Ovary (tissue), 3 donors: Measurements from ENCODE around the gene RIPOR1.

Experiments
- CTCF ChIP-seq, 3 donors: fragments of 450-650 bp in 2 of 3; fragments of 200-600 bp in 1 of 3; IDR thresholded peaks; one replicate each; pipeline versions ENCODE4 v1.5.1 to v1.8.0; 2016 to 2022; ENCODE audit warnings: antibody characterized with exemption in 3 of 3, mild to moderate bottlenecking in 1 of 3
- EP300 ChIP-seq: sonication (generic); formaldehyde crosslinking; IDR thresholded peaks from one replicate; pipeline ENCODE4 v1.6.1; 2017; ENCODE audit warnings: antibody characterized with exemption
- POLR2A ChIP-seq: fragments of 450-650 bp; IDR thresholded peaks from one replicate; pipeline ENCODE4 v1.6.1; 2017; ENCODE audit warnings: antibody characterized with exemption, mild to moderate bottlenecking, moderate library complexity
- donor health status: DM: no; HTN: no; CAD: no.

DNA sequence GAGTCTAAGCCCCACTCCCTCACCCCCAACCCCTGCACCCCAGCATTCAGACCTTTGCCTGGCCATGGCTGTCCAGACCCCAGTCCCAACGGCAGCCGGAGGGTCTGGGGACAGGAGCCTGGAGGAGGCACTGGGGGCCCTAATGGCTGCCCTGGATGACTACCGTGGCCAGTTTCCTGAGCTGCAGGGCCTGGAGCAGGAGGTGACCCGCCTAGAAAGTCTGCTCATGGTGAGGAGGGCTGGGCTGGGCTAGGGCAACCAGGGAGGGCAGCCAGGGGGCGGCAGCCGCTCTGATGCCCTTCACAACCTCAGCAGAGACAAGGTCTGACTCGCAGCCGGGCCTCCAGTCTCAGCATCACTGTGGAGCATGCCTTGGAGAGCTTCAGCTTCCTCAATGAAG is 14.4 kb downstream of the RIPOR1 start:
- TF ChIP-seq CTCF (IDR thresholded peaks at IDR 0.05) (no peak), EP300 (no peak), POLR2A (no peak)
